Nephron progenitor cell (in vitro differentiated cells): Measurements from ENCODE around the gene PKNOX1.
A peak's percentile ranks its signal among the peaks of the same experiment; 100 is the strongest.

Experiments
- DNase-seq: peaks from one replicate; pipeline ENCODE4 v3.0.0; 2021
- H3K27ac Mint-ChIP-seq: 2 replicates; pipeline ENCODE4 v1.8.0; 2021; ENCODE audit warnings: mild to moderate bottlenecking, moderate library complexity, mixed read lengths
- H3K27me3 Mint-ChIP-seq: 2 replicates; pipeline ENCODE4 v1.8.0; 2021; ENCODE audit warnings: mild to moderate bottlenecking, low read depth, mixed read lengths; ENCODE audit not compliant: poor library complexity
- H3K36me3 Mint-ChIP-seq: 2 replicates; pipeline ENCODE4 v1.8.0; 2021; ENCODE audit warnings: low read depth, mixed read lengths
- H3K4me1 Mint-ChIP-seq: 2 replicates; pipeline ENCODE4 v1.8.0; 2021; ENCODE audit warnings: mixed read lengths
- H3K4me3 Mint-ChIP-seq: 2 replicates; pipeline ENCODE4 v1.8.0; 2021; ENCODE audit warnings: mild to moderate bottlenecking, moderate library complexity, mixed read lengths
- H3K9me3 Mint-ChIP-seq: 2 replicates; pipeline ENCODE4 v1.8.0; 2021; ENCODE audit warnings: mild to moderate bottlenecking, moderate library complexity, mixed read lengths
- CTCF ChIP-seq: fragments of 200-600 bp; sonication (generic); IDR thresholded peaks from 2 replicates; pipeline ENCODE4 v1.5.0; 2021; ENCODE audit warnings: antibody characterized with exemption

Gene PKNOX1

GRCh38 chr21:43016728-43017127 lies 42.4 kb downstream of the PKNOX1 start:
- peaks cover 71% of the 10 kb centered on the region for H3K36me3 Mint-ChIP-seq
- H3K4me3 Mint-ChIP-seq: no peak overlapping the region
- H3K9me3 Mint-ChIP-seq: no peaks in the 10 kb centered on the region
- TF ChIP-seq CTCF: no peak
- peaks cover 18% of the 10 kb centered on the region for H3K4me1 Mint-ChIP-seq
- no peak overlapping the region for H3K27ac Mint-ChIP-seq
- DNase-seq: no peak
- H3K27me3 Mint-ChIP-seq: no peaks in the 10 kb centered on the region

GRCh38 chr21:43018519-43018918 lies 44.2 kb downstream of the PKNOX1 start:
- peaks cover 18% of the 10 kb centered on the region for H3K4me1 Mint-ChIP-seq
- peaks cover 70% of the 10 kb centered on the region for H3K36me3 Mint-ChIP-seq
- H3K4me3 Mint-ChIP-seq: no peak overlapping the region
- no peak overlapping the region for H3K27ac Mint-ChIP-seq
- no peak for TF ChIP-seq CTCF
- H3K27me3 Mint-ChIP-seq: no peaks in the 10 kb centered on the region
- DNase-seq: no peak
- no peaks in the 10 kb centered on the region for H3K9me3 Mint-ChIP-seq

- no peak for DNase-seq
- Mint-ChIP-seq H3K4me3 (no peak overlapping the region), H3K4me1 (peaks cover 18% of the 10 kb centered on the region), H3K36me3 (peaks cover 66% of the 10 kb centered on the region), H3K9me3 (no peaks in the 10 kb centered on the region), H3K27me3 (no peaks in the 10 kb centered on the region), H3K27ac (no peak overlapping the region)
- no peak for TF ChIP-seq CTCF
Observed at GRCh38 chr21:43020177-43020576, 45.8 kb downstream of the PKNOX1 start.

- peak; percentile 14 for DNase-seq
- Mint-ChIP-seq H3K36me3 (peaks cover 66% of the 10 kb centered on the region), H3K27ac (no peak overlapping the region), H3K4me3 (no peak overlapping the region), H3K9me3 (no peaks in the 10 kb centered on the region), H3K27me3 (no peaks in the 10 kb centered on the region), H3K4me1 (peaks cover 18% of the 10 kb centered on the region)
- TF ChIP-seq CTCF: no peak
Observed at GRCh38 chr21:43020771-43021170, 46.4 kb downstream of the PKNOX1 start.

- no peaks in the 10 kb centered on the region for H3K9me3 Mint-ChIP-seq
- no peak for TF ChIP-seq CTCF
- H3K4me3 Mint-ChIP-seq: no peak overlapping the region
- H3K36me3 Mint-ChIP-seq: peaks cover 63% of the 10 kb centered on the region
- DNase-seq: no peak
- no peaks in the 10 kb centered on the region for H3K27me3 Mint-ChIP-seq
- H3K27ac Mint-ChIP-seq: peak overlapping the region; percentile 9
- H3K4me1 Mint-ChIP-seq: peaks cover 18% of the 10 kb centered on the region
Observed at GRCh38 chr21:43021191-43021590, 46.8 kb downstream of the PKNOX1 start.

GRCh38 chr21:43021756-43022600 lies 47.6 kb downstream of the PKNOX1 start:
- DNase-seq: no peak
- H3K9me3 Mint-ChIP-seq: no peaks in the 10 kb centered on the region
- H3K4me3 Mint-ChIP-seq: no peak overlapping the region
- H3K27me3 Mint-ChIP-seq: no peaks in the 10 kb centered on the region
- peaks cover 18% of the 10 kb centered on the region for H3K4me1 Mint-ChIP-seq
- TF ChIP-seq CTCF: no peak
- H3K36me3 Mint-ChIP-seq: peaks cover 57% of the 10 kb centered on the region
- H3K27ac Mint-ChIP-seq: peak overlapping the region; percentile 9
